GM12892 (cell line): ENCODE data around the gene CCDC28A.

Experiments used
- POLR2A ChIP-seq: IDR thresholded peaks from 2 replicates; pipeline ENCODE4 v1.6.1; 2011; ENCODE audit warnings: low read depth, low read length, control low read depth
- TAF1 ChIP-seq: IDR thresholded peaks from 2 replicates; pipeline ENCODE4 v1.6.1; 2011; ENCODE audit warnings: low read depth, mild to moderate bottlenecking, control low read depth, low read length, borderline replicate concordance

DNA sequence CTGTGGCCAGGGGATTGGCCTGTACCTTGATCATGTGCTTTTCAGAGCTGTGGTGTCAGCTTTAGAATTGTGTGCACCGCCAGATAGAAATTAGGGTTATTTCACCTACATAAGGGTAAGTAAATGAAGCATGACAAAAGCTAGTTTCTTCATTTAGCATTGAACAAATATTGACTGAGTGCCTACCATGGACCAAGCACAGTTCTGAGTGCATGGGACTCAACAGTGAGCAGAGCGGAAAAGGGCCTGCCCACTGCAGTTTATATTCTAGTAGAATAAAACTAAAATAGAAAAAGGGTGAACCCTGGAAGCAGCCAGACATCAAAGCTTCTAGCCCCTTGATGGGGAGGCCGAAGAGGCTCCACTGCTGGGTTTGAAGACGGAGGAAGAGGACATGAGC lies 48.0 kb downstream of the CCDC28A start:
- no peak for TF ChIP-seq POLR2A
- no peak for TF ChIP-seq TAF1
